ENCODE measurements around the gene SULT2B1.

GRCh38 chr19:48530770-48531169 lies 21.2 kb upstream of the SULT2B1 start:
- TF ChIP-seq CTCF (conservative IDR thresholded peaks at IDR 0.05; ENCODE audit: low read length) (no peak), EZH2phosphoT487 (IDR thresholded peaks at IDR 0.05; ENCODE audit: borderline replicate concordance, low read depth, low read length) (no peak)
